Umbilical cord (tissue), 2 donors: ENCODE measurements around the gene SORBS2. TPM values are rescaled to one million over a fixed set of nuclear protein-coding genes. Genes with fewer than 3 reads are reported as not detected.

Experiments
- DNase-seq: peaks from one replicate; pipeline ENCODE4 v3.0.0-alpha.2; 2015; ENCODE audit warnings: low spot score
- total RNA-seq: library from RNA; depleted of rRNA; stranded (reverse); fragments of >200 nt; gene quantifications from one replicate; pipeline ENCODE4 v1.2.3, GENCODE V29; 2014; ENCODE audit warnings: low replicate concordance; ENCODE audit not compliant: insufficient read depth

Gene SORBS2
- total RNA-seq, 1 donor from 2014 or later, result 354 TPM

DNA sequence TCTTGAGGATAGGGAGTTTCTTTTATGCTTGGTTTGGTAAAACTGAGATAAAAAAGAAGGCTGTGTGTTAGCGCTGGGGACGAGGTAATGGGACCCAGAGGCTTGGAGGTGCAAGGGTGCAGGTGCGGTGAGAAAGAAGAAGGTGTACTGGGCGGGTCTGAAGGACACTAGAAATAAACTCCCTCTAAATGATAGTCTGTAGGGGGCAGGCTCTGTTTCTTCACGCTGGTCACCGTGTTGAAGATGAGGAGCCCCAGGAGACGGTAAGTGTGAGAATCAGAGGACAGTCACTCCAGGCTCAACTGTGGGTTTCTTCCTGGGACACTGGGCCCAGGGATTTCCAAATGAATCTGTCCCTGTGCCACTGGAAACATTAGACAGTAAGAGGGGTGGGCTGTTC is 131.4 kb downstream of the SORBS2 start:
- no peak for DNase-seq

DNA sequence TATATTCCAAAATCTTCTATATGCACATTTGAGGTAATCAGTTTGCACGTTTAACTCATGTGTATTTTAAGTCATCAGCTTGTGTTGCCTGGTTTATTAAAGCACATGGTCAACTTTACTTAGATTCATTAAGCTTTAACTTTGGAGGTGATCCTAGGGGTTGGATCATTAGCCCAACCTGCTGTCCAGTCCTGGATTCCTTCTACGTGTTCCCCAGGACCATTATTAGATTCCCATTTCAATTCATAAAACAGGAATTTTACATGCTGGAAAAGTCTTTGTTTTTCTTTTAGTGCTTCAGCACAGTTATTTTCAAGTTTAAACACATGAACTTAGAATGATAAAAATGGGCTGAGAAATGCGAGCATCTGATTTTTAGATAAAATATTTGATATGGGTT is 132.5 kb downstream of the SORBS2 start:
- DNase-seq, result no peak

DNA sequence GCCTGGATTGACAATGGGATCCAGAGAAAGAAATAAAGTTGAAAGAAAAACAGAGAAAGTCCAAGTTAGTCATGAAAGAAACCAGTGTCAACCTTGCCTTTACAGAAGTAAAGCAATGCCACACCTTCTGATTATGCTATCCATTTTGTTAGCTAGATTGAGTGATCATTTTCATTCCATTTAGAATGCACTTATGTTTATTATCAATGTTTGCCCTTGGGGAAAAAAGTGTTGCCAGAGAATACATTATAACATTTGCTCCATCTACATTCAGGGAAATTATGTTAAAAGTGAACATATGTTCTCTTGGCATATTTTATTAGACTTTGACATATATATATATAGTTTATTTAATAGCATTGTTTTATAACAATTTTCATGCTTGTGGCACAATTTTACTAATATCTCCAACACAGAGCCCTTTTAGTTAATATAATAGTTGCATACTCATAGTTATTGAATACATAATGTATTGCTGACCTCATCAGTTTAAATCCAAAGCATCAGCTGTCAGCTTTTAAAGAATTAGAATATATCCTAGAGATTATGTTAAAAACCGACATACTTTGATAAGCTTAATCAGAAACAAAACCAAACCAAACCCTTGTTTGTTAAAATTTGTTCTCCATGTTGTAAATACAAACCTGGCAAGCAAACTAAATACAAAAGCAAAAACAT is 134.2 kb downstream of the SORBS2 start:
- no peak for DNase-seq

DNA sequence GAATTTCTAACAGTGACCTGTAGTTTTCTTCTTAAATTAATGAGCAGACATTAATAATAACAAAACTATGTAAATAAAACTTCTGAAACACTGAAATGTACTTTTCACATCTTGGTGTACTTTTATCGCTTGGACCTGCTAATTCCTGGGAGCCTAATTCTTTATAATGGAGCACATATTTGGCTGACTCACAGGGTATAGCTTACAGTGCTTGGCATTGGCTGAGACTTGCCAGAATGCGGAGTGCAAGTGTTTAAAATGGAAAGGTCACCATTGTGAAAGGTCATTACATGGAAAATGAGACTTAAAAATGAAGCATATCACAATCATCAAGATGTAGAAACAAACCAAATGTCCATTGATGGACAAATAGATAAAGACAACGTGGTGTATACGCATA is 139.4 kb downstream of the SORBS2 start:
- no peak for DNase-seq

DNA sequence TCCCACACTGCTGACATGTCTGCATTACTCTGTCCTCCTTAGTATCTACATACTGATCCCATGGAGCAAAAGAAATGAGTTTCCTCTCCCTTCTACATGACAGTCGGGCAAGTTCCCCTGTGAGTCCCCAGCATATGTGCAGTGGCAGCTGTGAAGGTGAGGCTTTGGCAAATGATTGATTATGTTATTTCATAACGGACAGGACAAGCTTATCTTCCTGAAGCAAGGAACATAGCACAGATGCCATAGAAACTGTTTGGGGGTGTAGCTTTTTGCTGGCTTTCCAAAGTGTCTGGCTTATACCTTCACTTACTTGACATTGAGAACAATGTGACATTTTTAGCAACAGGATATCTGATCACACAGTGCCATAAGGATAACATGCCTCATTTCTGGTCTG is 139.8 kb downstream of the SORBS2 start:
- DNase-seq, result no peak

DNA sequence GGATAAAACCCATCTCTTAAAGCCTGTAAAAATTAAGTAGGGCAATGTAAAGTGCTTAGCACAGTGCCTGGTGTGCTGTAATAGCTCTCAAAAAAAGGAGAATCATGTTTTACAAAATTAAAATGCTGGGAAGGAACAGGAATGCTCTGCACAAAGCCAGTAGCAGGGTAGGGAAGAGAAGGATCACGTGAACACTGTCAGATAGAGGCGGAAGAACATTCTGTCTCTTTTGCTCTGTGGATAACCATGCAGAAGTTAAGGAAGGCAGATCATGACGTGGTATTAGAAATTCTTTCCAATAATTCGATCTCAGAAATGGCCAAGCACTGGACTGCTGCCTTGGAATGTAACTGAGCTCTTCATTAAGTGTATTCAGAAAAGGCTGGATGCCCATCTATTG is 140.5 kb downstream of the SORBS2 start:
- no peak for DNase-seq

DNA sequence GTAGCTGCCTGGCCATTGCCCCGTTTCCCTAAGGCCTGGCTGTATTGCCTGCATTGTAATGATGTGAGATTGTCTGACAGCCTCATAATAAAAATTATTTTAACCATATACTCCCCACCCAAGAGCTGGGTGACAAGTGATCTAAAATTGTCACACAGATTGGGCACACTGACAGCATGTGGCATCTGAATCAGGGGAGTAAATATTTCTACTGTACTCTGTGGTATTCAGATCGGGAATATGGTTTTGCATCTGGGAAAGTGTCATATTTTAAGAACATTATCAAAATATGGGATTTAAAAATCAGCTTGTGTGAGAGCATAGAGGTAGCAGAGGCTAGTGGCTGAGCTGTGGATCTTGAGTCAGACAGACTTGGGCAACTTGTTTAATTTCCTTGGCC is 140.9 kb downstream of the SORBS2 start:
- DNase-seq, result no peak

DNA sequence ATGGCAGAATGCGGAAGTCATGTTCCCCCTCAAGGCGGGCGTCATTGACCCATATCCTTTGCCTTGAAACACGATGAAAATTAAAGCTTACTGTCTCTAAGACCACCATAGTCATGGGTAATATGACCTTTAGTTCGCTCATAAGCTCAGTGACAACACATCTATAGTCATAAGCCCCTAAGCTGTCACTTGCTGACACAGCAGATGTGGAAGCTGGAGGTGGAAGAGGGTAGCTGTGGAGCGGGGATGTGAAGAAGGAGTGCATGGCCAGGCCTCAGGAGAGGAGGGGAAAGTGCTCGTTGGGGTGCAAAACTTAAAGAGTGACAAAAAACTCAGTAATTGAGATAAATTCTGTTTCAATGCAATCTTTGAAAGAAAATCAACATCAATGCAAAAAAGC is 142.7 kb downstream of the SORBS2 start:
- no peak for DNase-seq

DNA sequence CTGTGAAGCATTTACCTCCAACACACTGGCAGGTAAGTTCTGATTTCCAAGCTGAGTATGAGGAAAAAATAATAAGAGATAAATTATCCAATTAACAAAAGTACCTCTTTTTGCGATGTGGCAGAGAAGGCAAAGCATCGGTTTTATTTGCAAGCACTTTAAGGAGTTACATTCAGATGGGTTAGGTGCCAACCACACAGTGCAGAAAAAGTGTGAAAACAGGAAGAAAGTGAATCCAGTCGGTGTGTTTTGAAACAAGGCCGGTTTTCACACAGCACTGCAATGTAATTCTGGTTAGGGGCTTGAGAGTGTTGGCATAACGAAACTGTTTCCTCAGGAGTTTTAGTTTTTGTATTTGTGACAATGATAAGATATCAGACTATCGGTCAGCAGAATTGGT is 145.8 kb downstream of the SORBS2 start:
- no peak for DNase-seq

DNA sequence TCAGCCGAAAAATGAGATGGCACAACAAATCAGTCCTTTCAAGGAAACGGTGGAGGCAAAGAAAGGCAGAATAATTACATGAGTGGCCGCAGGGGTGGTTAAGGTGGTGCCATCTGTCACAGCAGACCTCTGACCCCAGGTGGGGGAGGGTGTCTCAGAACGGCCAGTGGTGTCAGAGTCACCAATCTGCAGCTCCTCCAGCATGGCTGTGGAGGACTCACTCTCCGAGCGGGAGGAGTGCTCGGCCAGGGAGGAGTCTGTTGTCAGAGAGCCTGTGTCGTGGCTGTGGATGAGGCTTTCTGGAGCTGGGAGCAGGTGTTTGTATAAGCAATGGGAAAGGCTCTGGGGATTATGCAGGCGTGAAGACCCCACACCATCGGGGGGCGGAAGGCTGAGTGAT is 146.3 kb downstream of the SORBS2 start:
- no peak for DNase-seq

DNA sequence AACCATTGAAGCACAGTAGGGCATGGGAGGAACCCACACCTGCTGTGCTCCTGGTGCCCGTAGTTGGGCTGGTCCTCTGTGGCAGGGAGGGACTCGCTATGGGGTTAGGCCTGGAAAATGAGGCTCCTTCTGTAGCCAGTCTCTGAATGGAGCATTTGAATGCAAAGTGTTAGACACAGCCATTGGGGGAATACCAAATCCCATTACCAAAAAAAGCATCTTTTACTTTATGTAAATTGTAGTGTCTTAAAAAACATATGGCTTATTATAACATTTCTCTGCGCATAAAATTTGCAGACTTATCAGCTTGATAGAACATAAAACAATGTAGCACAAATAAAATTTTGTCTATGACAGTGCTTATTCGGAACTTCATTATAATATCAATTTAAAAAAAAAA is 147.5 kb downstream of the SORBS2 start:
- DNase-seq, result no peak

DNA sequence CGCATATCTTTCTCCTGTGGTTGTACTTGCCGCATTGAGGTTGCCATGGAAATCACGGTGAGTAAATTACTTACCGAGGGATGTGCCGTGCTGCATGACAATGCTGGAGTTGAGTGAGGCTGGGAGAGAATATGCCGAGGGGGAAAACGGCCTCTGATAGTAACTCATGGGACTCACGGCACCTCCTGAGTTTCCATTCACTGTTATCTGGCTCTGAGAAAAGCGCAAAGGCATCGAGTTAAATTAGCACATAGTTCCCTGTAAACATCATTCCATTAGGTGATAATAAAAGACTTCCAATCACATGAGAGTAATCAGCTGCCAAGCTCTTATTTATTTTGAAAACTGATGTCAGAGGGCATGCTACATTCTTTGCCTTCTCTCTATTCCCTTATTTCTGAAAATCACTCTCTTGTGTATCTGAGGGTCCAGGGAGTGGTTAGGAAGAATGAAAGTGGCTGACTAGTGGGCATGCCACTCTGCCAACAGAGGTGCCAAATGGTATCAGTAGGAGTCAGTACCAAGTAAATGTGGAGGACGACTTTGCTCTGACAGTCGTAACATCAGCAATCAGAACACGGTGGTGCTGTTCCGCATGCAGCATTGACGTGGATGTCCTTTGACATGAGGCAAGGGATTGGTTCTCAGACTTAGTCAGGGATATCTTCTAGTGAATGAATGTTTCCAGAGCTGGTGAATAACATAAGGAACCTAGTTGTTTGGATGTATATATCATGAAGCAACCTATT is 149.8 kb downstream of the SORBS2 start:
- no peak for DNase-seq

DNA sequence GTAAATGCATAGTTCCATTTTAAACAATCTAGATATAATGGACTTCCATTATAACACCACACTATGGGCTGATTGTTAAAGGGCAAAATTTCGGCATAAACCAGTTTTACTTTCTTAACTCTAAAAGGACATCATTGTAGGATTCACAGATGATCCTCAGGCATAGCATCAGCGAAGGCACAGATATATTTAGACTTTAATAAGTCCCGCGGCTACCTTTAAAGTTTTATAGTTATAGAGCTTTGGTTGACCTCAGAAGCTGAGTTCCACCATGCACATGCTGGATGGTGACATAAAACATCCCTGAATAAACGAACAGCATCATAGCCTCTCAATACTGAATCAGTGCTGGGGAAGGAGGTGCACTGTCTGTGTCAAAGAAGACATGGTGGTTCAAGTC is 151.7 kb downstream of the SORBS2 start:
- no peak for DNase-seq

DNA sequence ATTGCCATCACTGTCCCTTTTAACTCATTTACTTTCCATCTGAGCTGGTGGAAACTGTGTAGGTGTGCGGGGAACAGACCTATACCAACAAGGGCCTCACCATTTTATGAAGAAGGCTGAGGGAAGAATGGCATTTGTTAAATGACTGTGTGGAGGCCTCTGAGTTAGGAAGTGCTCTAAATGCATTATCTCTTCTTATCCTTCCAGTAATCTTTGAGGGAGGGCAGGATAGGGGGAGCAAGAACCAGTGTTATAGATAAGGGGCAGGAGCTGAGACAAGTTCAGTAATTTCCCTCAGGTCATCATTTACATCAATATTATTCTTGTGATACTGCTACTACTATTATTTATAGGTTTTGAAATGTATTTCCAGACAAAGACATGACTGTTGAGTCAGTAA is 154.3 kb downstream of the SORBS2 start:
- DNase-seq, result peak; percentile 52

DNA sequence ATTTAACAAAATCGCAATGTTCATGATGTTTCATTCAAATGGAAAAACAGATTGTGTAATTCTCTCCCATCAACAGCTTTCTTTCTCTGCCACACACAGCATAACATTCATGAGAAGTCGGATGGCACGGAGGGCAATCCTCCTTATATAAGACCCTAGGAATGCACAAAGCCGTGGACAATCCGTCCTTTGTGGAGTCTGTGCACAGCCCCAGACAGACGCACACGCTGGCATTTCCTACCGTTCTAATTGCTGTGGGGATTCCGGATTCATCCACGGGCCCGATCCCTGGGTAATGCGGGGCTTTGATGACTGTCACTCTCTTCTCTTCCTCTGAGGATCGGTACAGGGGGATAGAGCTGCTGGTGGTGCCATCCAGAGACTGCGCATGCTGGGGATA is 154.8 kb downstream of the SORBS2 start:
- DNase-seq, result peak; percentile 25

DNA sequence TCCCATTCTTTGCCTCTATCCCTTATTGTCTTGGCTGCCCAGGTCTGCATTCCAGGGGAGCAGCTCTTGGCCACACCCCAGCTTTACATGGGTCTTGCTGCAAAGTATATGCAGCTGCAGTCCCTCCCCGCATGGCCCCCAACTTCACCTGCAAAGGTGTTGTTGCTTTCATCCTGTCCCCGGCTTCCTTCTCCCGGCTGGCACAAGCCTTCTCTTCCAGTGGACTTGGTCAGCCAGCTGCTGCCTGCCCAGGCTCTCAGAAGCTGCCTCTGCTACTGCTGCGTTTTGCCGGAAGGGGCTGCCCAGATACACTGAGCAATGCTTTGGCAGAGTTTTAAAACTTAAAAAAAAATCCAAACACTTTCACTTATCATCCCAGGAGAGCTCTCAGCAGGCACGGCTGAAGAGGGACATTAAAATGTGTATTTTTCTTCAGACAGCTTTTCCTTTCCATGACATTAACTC is 155.5 kb downstream of the SORBS2 start:
- peak; percentile 84 for DNase-seq

DNA sequence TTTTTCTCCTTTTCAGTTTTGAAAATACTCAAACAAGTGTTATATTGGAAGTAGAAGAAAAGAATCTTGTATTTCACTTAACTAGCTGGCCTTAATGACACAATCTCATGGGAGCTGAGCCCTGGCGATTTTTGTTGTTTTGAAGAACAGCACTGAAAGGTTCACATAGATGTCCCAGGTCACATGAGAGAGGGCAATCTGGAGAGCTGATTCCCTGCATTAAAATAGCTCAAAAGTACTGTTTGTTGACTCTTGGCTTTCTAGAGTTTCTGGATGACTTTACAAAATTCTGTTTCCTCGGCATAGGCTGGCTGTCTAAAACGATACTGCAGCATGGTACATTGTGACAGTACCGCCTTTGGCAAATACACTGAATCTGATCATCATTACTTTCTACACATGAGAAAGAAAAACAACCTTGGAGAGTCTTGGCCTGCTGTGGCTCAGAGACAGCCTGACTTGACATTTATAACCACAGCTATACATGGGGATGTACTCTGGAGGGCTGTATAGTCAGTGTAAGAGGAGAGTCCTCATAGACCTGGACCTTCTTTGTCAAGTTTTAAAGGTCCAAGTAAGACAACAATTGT is 156.9 kb downstream of the SORBS2 start:
- peak; percentile 29 for DNase-seq

DNA sequence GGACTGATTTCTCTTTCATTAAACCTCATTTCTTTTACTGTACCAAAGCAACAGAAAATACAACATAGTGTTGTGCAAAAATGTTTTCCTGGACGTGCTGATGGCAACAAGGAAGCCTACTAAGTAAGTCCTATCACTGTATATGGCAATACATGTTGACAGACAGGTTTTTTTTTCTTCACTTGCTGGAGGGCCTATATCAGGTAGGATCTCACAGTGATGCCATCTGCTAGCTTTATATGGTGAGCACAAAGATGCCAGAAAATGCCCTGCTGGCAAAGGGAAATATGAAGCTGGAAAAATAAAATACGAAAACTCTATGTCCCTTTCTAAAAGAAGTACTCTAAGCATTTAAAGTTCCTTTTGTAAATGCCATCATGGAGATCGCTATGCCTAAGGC is 157.7 kb downstream of the SORBS2 start:
- no peak for DNase-seq

DNA sequence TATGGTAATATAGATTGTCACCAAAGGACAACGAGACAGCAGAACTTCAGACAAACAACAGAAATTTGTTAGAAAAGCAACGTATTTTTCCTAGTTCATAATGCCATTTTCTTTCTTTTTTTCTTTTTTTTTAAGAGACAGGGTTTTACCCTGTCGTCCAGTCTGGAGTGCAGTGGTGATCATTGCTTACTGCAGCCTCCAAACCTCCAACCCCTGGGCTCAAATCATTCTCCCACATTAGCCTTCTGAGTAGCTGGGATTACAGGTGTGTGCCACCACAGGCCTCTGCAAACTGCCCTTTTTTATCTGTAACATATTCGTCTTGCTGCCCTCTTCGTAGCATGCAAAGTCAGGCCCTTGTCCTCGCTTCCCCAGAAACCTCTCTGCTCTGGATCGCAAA is 160.1 kb downstream of the SORBS2 start:
- DNase-seq, result no peak

DNA sequence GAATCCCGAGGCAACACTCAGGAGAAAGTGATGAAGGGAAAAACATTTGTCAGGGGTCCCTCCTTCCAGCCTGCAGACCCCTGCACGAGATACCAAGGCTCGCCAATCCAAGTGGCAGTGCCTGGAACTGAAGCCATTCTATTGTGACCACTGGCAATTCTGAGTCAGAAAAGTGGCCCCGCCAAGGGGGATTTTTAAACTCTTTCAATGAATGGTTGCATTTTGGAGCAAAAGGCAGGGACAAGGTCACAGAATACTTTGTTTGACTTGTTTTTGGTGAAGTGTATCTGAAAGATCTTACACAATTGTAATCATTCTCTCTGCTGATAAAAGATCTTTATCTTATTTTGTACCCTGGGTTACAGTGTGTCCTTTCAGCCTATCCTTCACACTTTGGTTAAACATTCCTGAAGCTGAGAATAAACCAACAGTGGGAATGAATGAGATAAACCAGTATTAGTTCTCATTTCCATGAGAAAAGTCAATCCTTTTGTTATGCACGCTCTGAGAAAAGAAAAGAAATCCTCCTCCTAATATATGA is 160.8 kb downstream of the SORBS2 start:
- no peak for DNase-seq

DNA sequence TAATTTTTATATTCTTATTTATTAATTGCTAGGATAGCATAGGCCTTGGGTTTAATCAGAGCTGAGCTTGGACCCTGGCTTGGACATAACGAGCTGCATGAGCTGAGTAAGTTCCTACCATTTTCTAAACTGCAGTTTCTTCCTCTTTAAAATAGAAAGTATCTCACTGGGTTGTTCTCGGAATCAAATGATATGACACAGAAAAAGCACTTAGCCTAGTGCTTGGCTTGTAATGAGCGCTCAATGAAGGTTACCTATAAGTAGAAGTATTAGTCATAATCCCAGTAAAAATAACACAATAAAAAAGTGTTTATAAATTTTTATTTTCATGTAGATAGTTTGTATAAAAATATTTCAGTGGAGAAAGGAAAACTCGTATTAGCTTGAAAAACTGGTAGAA is 163.4 kb downstream of the SORBS2 start:
- no peak for DNase-seq

DNA sequence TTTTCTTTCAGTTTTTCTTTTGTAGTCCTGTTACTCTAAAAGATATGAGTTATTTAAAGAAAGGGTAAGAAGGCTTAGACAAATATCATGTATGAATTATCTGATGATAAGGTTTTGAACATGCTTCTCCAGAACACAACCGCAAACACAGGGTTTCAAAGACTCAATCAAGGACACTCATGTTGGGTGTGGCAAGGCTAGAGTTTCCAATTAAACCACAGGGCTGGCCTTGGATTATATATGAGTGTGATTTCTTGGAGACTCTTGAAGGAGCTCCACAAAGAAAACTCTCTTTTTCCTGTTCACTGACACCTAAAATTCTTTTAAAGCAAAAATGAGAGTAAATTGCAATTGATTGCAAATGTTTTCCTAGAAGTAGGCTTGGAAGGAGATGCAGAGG is 166.6 kb downstream of the SORBS2 start:
- no peak for DNase-seq

DNA sequence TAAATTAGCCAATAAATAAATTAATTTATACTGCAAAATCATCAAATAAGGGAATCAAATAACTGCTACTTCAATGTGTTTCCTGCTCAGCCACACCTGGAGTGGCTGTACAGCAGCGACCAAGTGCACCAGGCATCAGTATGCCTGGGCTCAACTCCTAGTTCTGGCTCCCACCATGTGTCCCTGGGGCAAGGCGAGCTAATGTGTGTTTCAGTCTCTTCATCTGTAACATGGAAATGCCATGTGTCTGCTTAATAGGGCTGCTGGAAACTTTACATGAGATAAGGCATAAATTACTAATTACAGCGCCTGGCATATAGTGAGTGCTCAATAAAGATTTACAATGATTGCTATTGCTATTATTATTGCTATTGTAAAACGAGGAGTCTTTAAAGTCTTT is 167.6 kb downstream of the SORBS2 start:
- DNase-seq, result no peak
